Stimulated activated CD4-positive, alpha-beta T cell treated with anti-CD3 and anti-CD28 coated beads, Interleukin-15, amount 100 ng/mL, for 1 hour (primary cell): ENCODE results near the gene ARMC12.
"Not testable (repeated sequence)": the region's sequence is repeated elsewhere in the genome, so short reads cannot be mapped to it uniquely, and the experiment has no call there.

Experiments
- DNase-seq, 2 donors: peaks; one replicate each; pipeline ENCODE4 v3.0.0-alpha.2; 2020; ENCODE audit warnings: low read depth in 1 of 2, low spot score in 1 of 2

ARMC12 gene, protein sequence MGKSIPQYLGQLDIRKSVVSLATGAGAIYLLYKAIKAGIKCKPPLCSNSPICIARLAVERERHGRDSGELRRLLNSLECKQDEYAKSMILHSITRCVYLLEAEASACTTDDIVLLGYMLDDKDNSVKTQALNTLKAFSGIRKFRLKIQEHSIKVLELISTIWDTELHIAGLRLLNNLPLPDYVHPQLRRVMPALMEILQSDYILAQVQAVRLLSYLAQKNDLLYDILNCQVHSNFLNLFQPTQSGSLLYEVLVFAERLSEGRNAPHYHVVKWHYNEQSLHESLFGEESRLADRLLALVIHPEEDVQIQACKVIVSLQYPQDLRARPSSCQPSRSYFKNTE

DNA sequence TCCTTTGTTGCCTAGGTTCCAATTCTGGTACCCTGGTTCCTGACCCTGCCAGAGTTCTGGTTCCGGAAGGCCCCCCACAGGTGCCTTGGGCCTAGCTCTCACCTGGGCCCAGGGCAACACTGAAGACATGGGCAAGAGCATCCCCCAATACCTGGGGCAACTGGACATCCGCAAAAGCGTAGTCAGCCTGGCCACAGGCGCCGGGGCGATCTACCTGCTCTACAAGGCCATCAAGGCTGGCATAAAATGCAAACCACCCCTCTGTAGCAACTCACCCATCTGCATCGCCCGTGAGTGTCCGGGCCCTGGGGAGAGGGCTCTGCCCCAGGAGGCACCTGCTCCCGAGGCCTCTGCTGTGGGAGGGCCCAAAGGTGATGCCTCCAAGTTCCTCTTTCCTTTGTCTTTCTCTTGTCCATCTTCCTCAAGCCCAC, at the start of gene ARMC12:
Gene ARMC12 (plus strand): TSS at position 51 of the 431 bp plus-strand sequence. CDS start 77 bp downstream, at position 128.
- no peak for DNase-seq

DNA sequence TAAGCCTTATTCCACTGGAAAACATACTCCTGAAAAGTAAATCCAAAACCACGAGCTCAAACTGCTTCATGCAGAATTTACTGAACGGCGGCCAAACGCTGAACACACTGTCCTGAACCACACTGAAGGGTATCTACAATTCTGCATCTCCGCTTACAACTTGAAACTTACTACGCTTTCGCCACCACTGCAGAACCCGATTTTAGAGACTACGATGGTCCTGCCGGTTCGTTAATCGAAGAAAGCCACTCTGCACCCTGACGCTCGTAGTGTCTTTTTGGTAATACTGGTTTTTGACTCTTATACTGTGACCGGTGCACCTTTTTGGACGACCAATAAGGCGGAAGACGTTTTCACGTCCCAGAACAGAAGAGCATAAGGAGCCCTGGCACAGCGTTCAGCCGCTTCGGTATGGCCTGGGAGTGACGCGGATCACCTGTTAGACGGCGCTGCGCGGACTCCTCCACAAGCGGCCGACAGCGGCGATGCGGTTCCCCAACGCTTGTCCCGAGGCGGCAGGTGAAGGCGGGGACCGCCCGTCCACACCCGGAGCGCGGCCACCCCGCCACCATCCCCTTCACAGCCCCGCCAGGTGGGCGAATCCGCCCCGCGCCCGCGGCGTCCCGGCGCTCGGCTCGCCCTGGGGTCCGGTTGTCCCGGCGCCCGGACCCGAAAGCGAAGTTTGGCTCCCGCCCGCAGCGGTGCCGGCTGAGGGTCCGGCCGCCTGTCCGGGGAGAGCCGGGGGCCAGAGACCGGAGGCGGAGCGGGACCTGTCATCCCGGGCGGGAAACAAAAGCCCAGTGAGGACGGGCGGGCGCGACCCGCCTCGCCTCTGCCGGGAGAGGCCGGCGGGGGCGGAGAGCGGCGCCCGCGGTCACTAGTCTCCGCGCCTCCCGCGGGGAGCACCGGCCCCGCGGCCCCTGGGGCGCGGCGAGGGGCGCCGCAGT, 48.9 kb upstream of the ARMC12 start:
- peak; percentile 31 for DNase-seq

DNA sequence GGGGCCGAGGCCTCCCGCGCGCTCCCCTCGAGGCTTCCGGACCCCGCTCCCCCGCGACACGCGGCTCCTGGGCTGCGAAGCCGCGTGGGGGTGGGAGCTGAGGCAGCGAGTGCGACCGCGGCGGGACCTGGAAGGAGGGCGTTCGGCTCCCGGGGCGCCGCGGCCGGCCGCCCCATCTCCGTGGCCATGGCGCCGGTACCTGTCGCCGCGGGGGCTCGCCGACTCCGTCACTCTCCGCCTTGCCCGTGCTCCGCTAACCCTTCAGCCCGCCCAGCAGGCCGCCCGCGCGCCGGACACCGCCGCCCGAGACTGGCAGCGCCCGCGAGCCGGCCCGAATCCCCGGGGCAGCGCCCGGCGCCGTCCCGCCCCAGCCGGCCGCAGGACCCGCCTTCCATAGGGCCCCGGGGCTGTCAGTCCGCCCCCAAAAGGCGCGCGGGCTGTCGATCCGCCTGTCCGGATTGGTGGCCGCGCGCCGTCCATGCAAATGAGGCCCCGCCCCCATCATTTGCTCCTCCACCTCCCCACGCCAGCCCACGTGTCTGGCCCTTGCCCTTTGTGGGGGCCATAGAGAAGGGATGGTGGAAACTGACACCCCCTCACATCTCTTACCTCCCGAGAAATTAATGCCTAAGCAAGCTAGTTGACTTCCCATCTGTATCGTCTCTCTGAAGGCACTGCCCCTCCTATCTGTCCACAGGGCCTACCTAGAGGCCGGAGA, 48.1 kb upstream of the ARMC12 start, which contains the start of gene FKBP5:
Gene FKBP5 (minus strand): TSS at position 311 of the 718 bp plus-strand sequence. CDS start 46,091 bp downstream, outside the sequence.
- DNase-seq: peak; percentile 69 to 84

DNA sequence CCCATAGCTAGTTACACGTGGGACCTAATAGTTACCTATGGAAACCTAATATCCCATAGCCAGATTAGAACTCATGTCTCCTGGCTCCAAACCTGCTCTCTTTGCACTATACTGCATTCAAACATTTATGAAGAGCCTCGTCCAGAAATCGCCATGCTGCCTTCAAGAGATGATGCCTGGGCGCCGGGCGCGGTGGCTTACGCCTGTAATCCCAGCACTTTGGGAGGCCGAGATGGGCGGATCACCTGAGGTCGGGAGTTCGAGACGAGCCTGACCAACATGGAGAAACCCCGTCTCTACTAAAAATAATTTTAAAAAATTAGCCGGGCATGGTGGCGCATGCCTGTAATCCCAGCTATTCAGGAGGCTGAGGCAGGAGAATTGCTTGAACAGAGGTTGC, 46.8 kb upstream of the ARMC12 start:
- DNase-seq: not testable (repeated sequence)

DNA sequence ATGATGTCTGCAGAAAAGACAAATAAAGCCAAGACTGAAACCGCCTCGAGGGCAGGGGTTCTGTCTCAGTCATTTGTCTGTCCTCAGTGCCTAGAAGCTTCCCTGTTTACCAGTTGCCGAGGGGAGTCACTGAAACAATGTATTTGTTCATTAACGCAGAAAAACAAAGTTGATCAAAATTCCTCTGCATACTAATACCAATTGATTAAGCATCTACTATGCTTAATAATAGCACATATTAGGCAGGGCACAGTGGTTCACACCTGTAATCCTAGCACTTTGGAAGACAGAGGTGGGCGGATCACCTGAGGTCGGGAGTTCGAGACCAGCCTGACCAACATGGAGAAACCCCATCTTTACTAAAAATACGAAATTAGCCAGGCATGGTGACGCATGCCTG, 46.3 kb upstream of the ARMC12 start:
- DNase-seq: no peak

DNA sequence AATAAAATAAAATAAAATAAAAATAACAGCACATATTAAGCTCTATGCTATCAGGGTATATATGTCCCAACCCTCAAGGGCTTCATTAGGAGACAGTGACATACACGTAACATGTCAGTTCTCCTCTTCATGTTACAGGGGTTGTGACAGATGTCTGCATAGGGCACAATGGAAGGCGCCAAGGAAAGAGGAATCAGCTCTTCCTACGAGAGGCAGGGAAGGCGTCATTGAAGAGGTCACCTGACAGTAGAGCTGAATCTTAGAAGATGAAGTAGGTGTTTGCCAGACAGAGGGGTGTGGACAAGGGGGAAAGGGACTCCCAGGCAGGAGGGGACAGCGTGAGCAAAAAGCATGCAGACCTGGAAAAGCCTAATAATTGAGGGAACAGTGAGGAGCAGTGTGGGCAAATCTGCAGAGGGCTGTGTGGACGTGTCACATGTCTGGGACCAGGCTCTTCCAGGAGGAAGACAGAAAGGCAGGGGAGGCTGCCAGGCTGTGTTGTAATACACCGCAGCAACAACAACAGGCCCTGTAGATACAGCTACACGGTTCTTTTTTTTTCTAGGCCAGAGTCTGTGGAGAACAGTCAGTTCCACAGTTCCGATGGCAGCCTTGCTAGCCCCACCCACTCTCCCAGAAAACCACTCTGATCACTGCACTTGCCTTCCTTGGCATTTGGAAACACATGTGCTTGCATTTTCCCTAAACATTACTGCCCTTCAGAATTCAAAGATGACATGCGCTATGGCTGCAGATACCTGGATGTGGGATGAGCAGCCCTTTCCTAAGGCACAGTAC, 45.6 kb upstream of the ARMC12 start:
- DNase-seq: no peak

DNA sequence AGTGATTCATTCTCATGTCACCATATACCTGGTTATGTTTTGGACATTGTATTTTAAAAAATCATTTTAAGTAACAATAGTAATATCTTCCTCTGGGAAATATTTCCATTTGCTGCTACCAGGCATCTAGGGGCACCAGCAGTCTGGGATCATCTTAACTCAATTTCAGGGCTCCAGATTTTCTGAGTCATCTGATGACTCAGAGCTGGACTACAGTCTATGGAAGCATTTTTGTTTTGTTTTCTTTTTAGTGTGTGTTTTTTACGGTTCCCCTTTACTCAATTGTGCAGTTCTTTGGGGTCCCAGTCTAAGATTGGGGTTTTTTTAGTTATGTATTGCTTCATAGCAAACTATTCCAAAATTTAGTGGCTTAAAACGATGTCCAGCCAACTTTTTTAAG, 42.4 kb upstream of the ARMC12 start:
- no peak for DNase-seq

DNA sequence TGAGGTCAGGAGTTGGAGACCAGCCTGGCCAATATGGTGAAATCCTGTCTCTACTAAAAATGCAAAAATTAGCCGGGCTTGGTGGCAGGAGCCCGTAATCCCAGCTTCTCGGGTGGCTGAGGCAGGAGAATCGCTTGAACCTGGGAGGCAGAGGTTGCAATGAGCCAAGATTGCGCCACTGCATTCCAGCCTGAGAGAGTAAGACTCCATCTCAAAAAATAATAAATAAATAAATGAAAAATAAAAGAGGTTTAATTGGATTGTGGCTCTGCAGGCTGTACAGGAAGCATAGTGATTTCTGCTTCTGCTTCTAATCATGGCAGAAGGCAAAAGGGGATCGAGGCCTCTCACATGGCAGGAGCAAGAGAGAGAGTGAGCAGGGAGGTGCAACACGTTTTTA, 38.4 kb upstream of the ARMC12 start:
- DNase-seq: not testable (repeated sequence)

DNA sequence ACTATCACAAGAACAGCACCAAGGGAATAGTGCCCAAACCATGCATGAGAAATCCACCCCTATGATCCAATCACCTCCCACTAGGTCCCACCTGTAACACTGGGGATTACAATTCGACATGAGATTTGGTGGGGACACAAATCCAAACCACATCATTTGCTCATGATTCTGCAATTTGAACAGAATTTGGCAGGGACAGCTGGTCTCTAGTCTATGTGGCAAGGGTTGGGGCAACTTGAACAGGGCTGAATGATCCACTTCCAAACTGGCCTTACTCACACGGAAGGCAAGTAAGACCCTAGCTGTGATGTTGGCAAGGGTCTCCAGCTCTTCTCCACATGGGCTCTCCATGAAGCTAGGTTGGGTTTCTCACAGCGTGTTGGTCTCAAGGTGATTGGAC, 38.0 kb upstream of the ARMC12 start:
- no peak for DNase-seq

DNA sequence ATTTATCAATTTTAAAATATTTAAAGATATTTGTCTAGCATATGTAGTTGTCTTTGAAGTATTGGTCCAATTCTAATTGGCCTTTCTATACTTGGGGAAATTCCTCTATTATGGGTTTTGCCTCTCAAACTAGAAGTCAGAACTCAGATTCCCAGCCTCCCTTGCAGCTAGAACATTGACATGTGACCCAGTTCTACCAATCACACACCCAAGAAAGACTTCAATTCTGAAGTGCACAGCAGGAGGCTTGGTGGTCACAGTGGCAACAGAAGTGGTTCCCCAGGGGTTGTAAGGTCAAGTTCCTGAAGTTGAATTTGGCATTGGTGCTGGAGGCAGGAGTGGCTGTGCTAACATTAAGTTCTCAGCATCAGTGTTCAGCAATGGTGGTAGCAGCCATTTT, 33.3 kb upstream of the ARMC12 start:
- DNase-seq: no peak

DNA sequence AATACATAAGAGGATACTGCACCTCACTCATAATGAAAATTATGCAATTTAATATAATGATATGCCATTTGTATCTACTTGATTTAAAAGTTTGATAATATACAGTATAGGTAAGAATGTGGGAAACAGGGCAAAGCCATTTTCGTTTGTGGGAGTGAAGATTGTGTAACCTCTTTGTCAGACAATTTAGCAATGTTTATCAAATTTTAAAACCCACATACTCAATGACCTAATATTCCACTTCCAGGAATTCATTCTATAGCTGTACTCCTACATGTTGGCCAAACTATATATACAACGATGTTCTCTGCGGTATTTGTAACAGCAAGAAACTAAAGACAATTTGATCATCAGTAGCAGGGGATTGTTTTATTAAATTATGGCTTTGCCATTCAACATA, 30.4 kb upstream of the ARMC12 start:
- DNase-seq: no peak

DNA sequence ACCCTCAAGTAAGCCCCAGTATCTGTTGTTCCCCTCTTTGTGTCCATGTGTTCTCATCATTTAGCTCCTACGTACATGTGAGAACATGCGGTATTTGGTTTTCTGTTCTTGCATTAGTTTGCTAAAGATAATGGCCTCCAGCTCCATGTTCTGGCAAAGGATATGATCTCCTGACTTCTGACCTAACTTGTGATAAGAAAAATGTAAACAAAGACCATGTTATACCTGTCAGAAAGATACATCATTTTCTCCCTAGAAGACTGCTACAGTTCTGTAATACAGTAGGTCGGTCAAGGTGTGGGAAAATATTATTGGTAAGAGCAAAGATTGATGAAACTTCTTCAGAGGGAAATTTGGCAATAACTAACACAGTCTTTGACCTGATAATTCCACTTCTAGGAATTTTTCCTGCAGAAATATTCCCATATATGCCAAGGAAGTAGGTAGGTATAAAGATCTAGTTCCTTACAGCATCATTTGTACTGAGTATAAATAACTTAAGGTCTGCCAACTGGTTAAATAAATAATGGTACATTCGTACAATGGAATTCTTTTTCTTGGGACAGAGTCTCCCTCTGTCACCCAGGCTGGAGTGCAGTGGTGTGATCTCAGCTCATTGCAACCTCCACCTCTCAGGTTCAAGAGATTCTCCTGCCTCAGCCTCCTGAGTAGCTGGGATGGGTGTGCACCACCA, 29.0 kb upstream of the ARMC12 start:
- DNase-seq: no peak

DNA sequence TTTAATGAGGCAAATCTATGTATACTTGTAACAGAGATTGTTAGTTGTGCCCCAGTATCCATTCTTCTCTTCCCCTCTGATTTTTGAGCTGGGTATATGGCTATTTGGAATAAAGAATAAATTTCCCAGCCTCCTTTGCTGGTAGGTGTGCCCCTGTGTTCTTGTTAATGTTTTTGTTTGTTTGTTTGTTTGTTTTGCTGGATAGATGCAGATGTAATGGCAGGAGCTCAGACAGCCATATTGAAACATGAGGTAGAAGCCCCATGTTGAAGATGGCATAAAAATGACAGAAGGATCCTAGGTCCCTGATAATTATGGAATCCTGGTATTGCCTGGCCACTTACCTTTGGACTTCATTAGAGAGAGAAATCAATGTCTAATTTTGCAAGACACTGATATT, 28.2 kb upstream of the ARMC12 start:
- DNase-seq: no peak

DNA sequence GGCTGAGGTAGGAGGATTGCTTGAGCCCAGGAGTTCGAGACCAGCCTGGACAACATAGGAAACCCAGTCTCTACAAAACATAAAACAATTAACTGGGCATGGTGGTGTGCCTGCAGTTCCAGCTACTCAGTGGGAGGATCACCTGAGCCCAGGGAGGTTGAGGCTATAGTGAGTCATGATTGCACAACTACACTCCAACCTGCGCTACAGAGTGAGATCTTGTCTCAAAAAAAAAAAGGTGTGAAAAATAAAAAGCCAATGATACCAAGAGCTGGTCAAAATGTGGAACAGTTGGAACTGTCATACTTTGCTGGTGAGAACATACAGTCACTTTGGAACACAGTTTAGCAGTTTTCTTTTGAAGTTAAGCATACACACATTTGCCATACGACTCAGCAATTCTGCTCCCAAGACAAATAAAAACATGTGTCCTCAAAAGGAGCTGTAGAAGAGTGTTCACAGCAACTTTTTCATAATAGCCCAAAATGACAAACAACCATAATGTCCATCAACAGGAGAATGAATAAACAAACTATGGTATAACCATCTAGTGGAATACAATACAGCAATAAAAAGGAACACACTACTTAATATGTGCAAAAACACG, 26.5 kb upstream of the ARMC12 start:
- DNase-seq: no peak

DNA sequence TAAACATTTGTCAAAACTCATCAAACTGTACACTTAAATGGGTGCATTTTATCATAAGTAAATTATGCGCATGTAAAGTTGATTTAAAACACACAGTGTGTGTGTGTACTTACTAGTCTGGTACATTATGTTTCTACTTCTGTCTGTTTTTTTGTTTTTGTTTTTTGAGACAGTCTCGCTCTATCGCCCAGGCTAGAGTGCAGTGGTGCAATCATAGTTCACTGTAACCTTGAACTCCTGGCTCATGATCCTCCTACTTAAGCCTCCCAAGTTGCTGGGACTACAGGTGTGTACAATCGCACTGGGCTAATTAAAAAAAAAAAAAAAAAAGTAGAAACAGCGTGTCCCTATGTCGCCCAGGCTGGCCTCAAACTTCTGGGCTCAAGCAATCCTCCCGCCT, 25.1 kb upstream of the ARMC12 start:
- DNase-seq: no peak

DNA sequence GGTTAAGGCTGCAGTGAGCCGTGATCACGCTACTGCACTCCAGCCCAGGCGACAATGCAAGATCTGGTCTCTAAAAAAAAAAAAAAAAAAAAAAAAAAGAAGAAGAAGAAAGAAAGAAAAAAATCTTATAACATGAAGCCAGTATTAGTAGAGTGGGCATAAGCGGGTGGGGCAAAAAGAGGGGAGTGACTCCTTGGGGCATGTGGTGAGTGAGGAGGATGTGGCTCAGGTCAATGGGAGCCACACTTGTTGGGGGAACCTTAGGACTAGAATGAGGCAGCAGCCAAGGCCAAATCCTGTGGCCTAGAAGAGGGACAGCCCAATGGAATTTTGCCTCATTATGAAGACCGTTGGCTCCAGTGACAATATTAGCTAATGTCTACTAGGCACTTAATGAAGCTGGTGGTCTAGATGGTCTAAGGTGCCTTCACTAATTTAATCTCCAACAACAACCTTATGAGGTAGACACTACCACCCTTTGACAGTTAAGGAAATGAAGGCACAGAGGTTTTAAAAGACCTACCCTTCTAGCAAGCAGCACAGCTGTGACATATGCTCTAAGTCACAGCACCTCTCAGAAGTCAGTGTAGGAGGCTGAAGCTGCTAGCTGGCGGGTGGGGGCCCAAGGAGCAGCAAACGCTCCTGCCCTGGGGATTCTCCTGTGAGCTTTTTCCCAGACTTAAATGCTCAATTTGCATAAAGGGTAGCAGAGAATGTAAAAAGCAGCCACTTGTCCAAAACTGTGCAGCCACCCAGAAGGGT, 23.6 kb upstream of the ARMC12 start:
- DNase-seq: no peak

DNA sequence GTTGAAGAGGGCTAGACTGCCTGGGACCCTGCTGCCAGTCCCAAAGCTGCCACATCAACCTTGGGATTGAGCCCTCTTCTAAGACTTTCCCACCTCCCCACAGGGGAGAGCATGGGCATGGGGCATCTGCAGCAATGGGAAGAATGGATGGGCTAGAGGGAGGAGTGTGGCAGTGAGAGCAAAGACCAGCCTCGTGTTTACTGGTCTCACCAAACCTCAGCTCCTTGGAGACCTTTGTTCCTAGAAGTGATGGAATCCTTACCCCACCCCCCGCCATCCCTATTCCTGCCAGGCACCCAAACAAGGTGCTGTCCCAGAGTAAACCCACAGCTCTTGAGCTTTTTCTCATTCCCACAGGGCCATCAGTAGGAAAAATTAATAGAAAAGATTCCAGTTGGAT, 20.0 kb upstream of the ARMC12 start:
- no peak for DNase-seq

DNA sequence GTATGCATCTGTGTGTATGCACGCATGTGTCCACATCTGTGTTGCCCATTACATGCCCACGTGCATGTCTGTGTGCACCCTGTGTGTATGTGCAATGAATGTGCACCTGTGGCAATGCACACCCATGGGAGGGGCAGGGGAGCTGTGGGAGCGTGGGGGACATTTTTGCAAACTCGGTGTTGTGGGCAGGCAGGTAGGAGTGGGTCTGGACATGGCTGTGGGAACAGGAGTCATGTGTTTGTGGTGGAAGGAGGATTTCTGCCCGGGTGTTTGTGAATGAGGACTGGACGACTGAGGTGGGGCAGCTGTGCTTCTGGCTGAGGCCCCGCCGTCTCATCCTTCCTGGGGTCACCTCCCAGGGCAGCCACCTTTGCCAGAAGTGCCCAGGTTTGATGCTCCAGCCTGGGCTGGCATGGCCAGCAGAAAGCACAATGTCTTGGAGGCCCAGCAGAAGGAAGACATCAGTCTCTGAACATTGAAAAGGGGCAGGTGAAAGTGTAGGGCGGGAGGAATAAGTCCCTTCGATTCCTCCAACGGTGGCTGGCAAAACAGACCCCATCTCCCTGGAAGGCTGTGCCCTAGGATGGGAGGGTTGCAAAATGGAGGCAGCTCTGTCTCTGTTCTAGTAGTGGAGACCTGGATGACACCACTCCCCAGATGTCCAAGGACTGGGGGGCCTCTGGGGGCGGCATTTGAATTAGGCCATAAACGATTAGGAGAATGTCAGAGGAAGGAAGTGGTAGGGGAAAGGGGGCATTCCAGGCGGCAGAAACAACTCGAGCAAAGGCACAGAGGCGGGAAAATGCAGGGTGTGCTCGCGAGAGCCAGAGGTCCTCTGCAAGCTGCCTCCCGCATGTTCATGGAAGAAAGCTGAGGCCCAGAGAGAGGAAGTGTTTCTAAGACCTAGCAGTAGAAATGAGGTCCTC, 19.1 kb upstream of the ARMC12 start:
- DNase-seq: no peak
